Breast epithelium (tissue), 3 donors: ENCODE results near the gene SLC1A3.

Experiments used
- CTCF ChIP-seq, 3 donors: fragments of 450-650 bp; IDR thresholded peaks; one replicate each; pipeline ENCODE4 v1.5.1; 2016 to 2017; ENCODE audit warnings: antibody characterized with exemption in 3 of 3, mild to moderate bottlenecking in 3 of 3, moderate library complexity in 3 of 3
- POLR2AphosphoS5 ChIP-seq, 3 donors: sonication (generic); formaldehyde crosslinking; IDR thresholded peaks; one replicate each; pipeline ENCODE4 v1.6.1; 2017; ENCODE audit warnings: antibody characterized with exemption in 3 of 3

GRCh38 chr5:36703245-36703860 is 96.9 kb downstream of the SLC1A3 start:
- no peak for TF ChIP-seq POLR2AphosphoS5 (IDR thresholded peaks at IDR 0.05)
- TF ChIP-seq CTCF (IDR thresholded peaks at IDR 0.05), result no peak
